RWPE1 (cell line): ENCODE measurements around the gene PHACTR4.
A peak's percentile ranks its signal among the peaks of the same experiment; 100 is the strongest.
"Not testable (repeated sequence)": the region's sequence is repeated elsewhere in the genome, so short reads cannot be mapped to it uniquely, and the experiment has no call there.

ENCODE experiments used
- CTCF ChIA-PET: fragments of 350-600 bp; sonication (Branson Sonifier 250); formaldehyde crosslinking; extraction: SDS; loops from one replicate; lab custom pipeline; 2021; lab: Yijun Ruan, JAX
- POLR2A ChIA-PET: fragments of 400-600 bp; formaldehyde crosslinking; extraction: SDS; loops from one replicate; lab custom pipeline; 2020; ENCODE audit warnings: antibody characterized with exemption; ENCODE audit not compliant: low non-redundant PET; lab: Yijun Ruan, JAX
- DNase-seq: peaks from one replicate; pipeline ENCODE4 v3.0.0; 2012; ENCODE audit warnings: low spot score
- H3K27ac ChIP-seq: fragments of 450-650 bp; 2 replicates; pipeline ENCODE4 v1.5.1; 2017
- CTCF ChIP-seq: fragments of 450-650 bp; conservative IDR thresholded peaks from 2 replicates; pipeline ENCODE4 v1.5.1; 2017; ENCODE audit warnings: low read depth, mild to moderate bottlenecking

The PHACTR4 gene

GRCh38 chr1:28437924-28438699 lies 68.6 kb downstream of the PHACTR4 start:
- DNase-seq, result peak; percentile 91
- no peak for TF ChIP-seq CTCF
- peak overlapping the region; percentile 96 for H3K27ac ChIP-seq
- ChIA-PET CTCF (interaction anchor here (0.6 to 1.3 kb wide), 4 partner anchors 9 to 78 kb away, joined by 3 to 5 read pairs (median 4); no protein-coding TSS in a partner anchor), POLR2A (interaction anchor here (0.6 kb wide), 1 partner anchor 9 kb away, joined by 5 read pairs; no protein-coding TSS in a partner anchor)

DNA sequence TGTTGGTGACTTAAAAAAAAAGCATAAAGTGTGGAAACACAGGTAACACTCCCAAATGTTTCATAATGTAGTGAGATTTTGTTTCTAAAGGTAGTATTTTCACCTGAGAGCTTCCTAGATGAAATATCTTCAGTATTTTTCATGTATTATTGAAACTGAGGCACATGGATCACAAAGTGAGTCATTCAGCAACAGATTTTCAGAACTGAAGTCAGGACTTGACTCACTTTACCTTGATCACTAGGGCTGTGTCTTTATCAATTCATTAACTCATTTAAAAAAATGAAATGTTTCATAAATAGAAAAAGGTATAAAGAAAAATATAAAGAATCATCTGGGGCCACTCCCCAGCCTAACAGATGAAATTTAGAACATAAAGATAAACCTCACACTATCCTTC lies 69.8 kb downstream of the PHACTR4 start:
- TF ChIP-seq CTCF, result no peak
- POLR2A ChIA-PET, result no interaction called here
- CTCF ChIA-PET, result interaction anchor here (0.6 to 1.1 kb wide), 4 partner anchors 24 to 64 kb away, joined by 3 to 4 read pairs (median 3); no protein-coding TSS in a partner anchor
- H3K27ac ChIP-seq, result no peak overlapping the region
- no peak for DNase-seq

DNA sequence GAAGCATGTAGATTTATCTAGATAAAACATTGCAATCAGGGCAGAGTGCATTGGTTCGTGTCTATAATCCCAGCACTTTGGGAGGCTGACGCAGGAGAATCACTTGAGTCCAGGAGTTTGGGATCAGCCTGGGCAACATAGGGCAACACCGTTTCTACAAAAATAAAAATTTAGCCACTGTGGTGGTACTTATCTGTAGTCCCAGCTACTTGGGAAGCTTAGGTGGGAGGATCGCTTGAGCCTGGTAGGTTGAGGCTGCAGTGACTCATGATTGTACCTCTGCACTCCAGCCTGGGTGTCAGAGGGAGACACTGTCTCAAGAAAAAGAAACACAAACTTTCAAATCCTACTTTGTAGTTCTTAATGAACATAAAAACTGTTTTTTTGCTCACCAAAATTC lies 72.1 kb downstream of the PHACTR4 start:
- H3K27ac ChIP-seq, result no peak overlapping the region
- CTCF ChIA-PET, result no interaction called here
- POLR2A ChIA-PET, result no interaction called here
- DNase-seq, result no peak
- no peak for TF ChIP-seq CTCF

- TF ChIP-seq CTCF, result no peak
- ChIA-PET POLR2A (no interaction called here), CTCF (interaction anchor here (0.6 kb wide), 1 partner anchor 10 kb away, joined by 5 read pairs; no protein-coding TSS in a partner anchor)
- H3K27ac ChIP-seq, result no peak overlapping the region
- DNase-seq, result no peak
These were observed 74.0 kb downstream of the PHACTR4 start for GRCh38 chr1:28443550-28443949.

DNA sequence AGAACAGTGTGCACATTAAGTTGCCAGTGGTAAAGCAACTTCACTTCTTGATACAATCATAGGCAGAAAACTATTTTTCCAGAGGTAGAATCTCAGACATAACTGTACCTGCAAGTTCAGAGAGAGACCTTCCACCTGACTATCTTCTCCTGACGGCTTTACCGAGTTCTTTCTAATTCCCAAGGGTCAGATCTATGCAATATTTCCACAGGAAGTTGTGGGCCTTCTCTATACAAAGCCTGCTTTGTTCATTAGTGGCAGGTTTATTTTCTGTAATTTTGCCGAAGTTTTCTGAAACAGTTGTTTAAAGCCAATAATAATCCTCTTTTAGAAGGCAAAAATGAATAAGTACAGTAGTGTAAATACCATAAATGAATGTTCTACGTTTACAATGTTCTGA lies 78.1 kb downstream of the PHACTR4 start:
- CTCF ChIA-PET, result no interaction called here
- no peak overlapping the region for H3K27ac ChIP-seq
- POLR2A ChIA-PET, result interaction anchor here (0.7 kb wide), 1 partner anchor 9 kb away, joined by 5 read pairs; no protein-coding TSS in a partner anchor
- DNase-seq, result no peak
- TF ChIP-seq CTCF, result no peak

DNA sequence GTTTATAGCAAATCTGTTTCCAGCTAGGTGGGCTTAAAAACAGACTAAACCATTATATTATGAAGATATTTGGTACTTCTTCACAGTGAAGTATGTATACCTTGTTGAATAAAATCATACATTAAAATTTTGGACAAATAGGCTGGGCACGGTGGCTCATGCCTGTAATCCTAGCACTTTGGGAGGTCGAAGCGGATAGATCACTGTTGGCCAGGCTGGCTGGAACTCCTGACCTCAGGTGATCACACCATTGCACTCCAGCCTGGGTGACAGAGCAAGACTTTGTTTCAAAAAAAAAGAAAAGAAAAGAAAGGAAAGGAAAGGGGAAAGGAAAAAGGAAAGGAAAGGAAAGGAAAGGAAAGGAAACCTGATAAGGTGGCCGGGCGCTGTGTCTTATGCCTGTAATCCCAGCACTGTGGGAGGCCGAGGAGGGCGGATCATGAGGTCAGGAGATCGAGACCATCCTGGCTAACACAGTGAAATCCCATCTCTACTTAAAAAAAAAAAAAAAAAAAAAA lies 78.6 kb downstream of the PHACTR4 start:
- H3K27ac ChIP-seq, result peak overlapping the region; percentile 38; the same call in 1 of the 2 replicates
- CTCF ChIA-PET, POLR2A ChIA-PET, DNase-seq: not testable (repeated sequence)

GRCh38 chr1:28449904-28450303 lies 80.4 kb downstream of the PHACTR4 start:
- no peak for TF ChIP-seq CTCF
- POLR2A ChIA-PET, result no interaction called here
- CTCF ChIA-PET, result interaction anchor here (0.6 kb wide), 1 partner anchor 32 kb away, joined by 3 read pairs; no protein-coding TSS in a partner anchor
- H3K27ac ChIP-seq, result peak overlapping the region; percentile 80
- DNase-seq, result peak; percentile 79
